GM10266 (cell line): ENCODE results near the gene MUS81.

Experiments used
- DNase-seq: peaks from one replicate; pipeline ENCODE4 v3.0.0; 2012; ENCODE audit errors: extremely low spot score
- CTCF ChIP-seq: IDR thresholded peaks from 2 replicates; pipeline ENCODE4 v1.5.1; 2012; ENCODE audit warnings: mild to moderate bottlenecking, low read depth; ENCODE audit not compliant: control insufficient read depth, insufficient read depth; ENCODE audit errors: missing control alignments

Gene MUS81

GRCh38 chr11:65860278-65861164 is at the start of gene MUS81:
TSS of gene MUS81 (plus strand) at chr11:65860433. CDS start at chr11:65860754, 321 bp downstream.
- peak; percentile 94 for DNase-seq
- peak; percentile 83 for TF ChIP-seq CTCF

GRCh38 chr11:65811764-65812475 is 48.3 kb upstream of the MUS81 start:
- no peak for TF ChIP-seq CTCF
- no peak for DNase-seq

- no peak for TF ChIP-seq CTCF
- no peak for DNase-seq
Measured at GRCh38 chr11:65814131-65814985, 45.9 kb upstream of the MUS81 start.

GRCh38 chr11:65814986-65815565 is 45.2 kb upstream of the MUS81 start:
- TF ChIP-seq CTCF: no peak
- no peak for DNase-seq

- TF ChIP-seq CTCF: no peak
- DNase-seq: no peak
Measured at GRCh38 chr11:65816696-65817095, 43.5 kb upstream of the MUS81 start.

- no peak for TF ChIP-seq CTCF
- DNase-seq: no peak
Measured at GRCh38 chr11:65817312-65817834, 42.9 kb upstream of the MUS81 start.
